HCT116 (cell line): ENCODE data around the gene FAF2.

Experiments
- POLR2A ChIP-seq: IDR thresholded peaks from 2 replicates; pipeline ENCODE4 v1.7.0; 2011; ENCODE audit warnings: borderline replicate concordance; ENCODE audit not compliant: insufficient read depth, insufficient read length; ENCODE audit errors: extremely low read depth
- POLR2AphosphoS5 ChIP-seq: IDR thresholded peaks from 2 replicates; pipeline ENCODE4 v1.6.1; 2011; ENCODE audit warnings: mild to moderate bottlenecking, low read depth, low read length, moderate library complexity
- REST ChIP-seq: IDR thresholded peaks from 2 replicates; pipeline ENCODE4 v1.6.1; 2012; ENCODE audit warnings: low read depth
- TF ChIP-seq, protein P1 (sequence below), 3 experiments: fragments of 200-600 bp in 1 of 3; sonication (generic) in 1 of 3; IDR thresholded peaks in 2 of 3; conservative IDR thresholded peaks in 1 of 3; 2 replicates each; pipeline ENCODE4 v1.5.1; 2012 to 2017; ENCODE audit warnings: low read depth in 2 of 3, low read length in 2 of 3, antibody characterized with exemption in 1 of 3, borderline replicate concordance in 1 of 3, control low read depth in 1 of 3, mild to moderate bottlenecking in 1 of 3, mixed read lengths in 1 of 3, mixed run types in 1 of 3, moderate library complexity in 1 of 3; ENCODE audit not compliant: insufficient read depth in 1 of 3

DNA sequence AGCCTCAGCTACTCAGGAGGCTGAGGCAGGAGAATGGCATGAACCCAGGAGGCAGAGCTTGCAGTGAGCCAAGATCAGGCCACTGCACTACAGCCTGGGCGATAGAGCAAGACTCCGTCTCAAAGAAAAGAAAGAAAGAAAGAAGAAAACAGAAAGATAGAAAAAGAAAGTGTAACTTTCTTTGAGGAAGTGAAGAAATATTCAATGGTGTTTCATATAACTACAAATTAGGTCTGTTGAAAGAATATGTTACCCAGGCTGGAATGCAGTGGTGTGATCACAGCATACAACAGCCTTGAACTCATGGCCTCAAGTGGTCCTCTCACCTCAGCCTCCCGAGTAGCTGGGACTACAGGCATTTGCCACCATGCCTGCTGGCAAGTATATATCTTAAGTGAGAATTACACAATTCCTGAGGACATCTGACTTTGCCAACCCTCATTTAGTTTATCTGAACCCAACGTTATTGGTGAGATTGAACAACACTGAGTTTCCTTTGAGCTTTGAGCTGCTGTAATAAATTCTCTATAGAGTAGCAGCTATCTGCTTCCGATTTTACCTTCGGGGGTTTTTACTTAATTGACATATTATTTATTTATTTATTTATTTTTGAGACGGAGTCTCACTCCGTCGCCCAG lies 2.0 kb upstream of the FAF2 start:
- no peak for TF ChIP-seq POLR2A
- TF ChIP-seq, protein P1, sequence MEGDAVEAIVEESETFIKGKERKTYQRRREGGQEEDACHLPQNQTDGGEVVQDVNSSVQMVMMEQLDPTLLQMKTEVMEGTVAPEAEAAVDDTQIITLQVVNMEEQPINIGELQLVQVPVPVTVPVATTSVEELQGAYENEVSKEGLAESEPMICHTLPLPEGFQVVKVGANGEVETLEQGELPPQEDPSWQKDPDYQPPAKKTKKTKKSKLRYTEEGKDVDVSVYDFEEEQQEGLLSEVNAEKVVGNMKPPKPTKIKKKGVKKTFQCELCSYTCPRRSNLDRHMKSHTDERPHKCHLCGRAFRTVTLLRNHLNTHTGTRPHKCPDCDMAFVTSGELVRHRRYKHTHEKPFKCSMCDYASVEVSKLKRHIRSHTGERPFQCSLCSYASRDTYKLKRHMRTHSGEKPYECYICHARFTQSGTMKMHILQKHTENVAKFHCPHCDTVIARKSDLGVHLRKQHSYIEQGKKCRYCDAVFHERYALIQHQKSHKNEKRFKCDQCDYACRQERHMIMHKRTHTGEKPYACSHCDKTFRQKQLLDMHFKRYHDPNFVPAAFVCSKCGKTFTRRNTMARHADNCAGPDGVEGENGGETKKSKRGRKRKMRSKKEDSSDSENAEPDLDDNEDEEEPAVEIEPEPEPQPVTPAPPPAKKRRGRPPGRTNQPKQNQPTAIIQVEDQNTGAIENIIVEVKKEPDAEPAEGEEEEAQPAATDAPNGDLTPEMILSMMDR (IDR thresholded peaks at IDR 0.05 in 2 of 3, conservative IDR thresholded peaks at IDR 0.05 in 1 of 3; ENCODE audit: borderline replicate concordance in 1 of 3, insufficient read depth in 1 of 3, low read depth in 2 of 3, low read length in 2 of 3), result no peak
- TF ChIP-seq POLR2AphosphoS5, result no peak
- no peak for TF ChIP-seq REST
